Right lobe of liver (tissue), 6 donors: ENCODE results near the gene HADHB. TPM values are rescaled to one million over a fixed set of nuclear protein-coding genes. Genes with fewer than 3 reads are reported as not detected.

Experiments
- ATAC-seq, 4 donors: fragments of 200-7000 bp; cut with Tn5 transposase; one replicate each; pipeline ENCODE4 v1.9.1; 2020; ENCODE audit warnings: mild to moderate bottlenecking in 4 of 4, moderate library complexity in 4 of 4
- DNase-seq, 3 donors: peaks; one replicate each; pipeline ENCODE4 v3.0.0-alpha.2; 2020
- H3K27ac ChIP-seq, 3 donors: fragments of 200-600 bp; one replicate each; pipeline ENCODE4 v1.8.0; 2022
- H3K27me3 ChIP-seq, 2 donors: fragments of 200-600 bp; one replicate each; pipeline ENCODE4 v1.8.0; 2022
- H3K36me3 ChIP-seq, 4 donors: fragments of 200-600 bp; sonication (generic) in 1 of 4; one replicate each; pipeline versions ENCODE4 v1.5.1 to v1.8.0; 2017 to 2022; ENCODE audit warnings: control low read depth in 1 of 4
- H3K4me1 ChIP-seq, 4 donors: fragments of 200-600 bp; sonication (generic) in 1 of 4; one replicate each; pipeline versions ENCODE4 v1.5.1 to v1.8.0; 2017 to 2022; ENCODE audit warnings: control low read depth in 1 of 4
- H3K4me3 ChIP-seq, 3 donors: fragments of 200-600 bp; one replicate each; pipeline ENCODE4 v1.8.0; 2022
- H3K9me3 ChIP-seq, 4 donors: fragments of 200-600 bp; sonication (generic) in 1 of 4; one replicate each; pipeline versions ENCODE4 v1.5.1 to v1.8.0; 2017 to 2022; ENCODE audit warnings: control low read depth in 1 of 4
- POLR2A ChIP-seq: fragments of 450-650 bp; IDR thresholded peaks from one replicate; pipeline ENCODE4 v1.6.1; 2017; ENCODE audit warnings: antibody characterized with exemption, mild to moderate bottlenecking
- WGBS: methylation state at CpG from one replicate; pipeline ENCODE4 v1.1.6; 2018; ENCODE audit warnings: low coverage, low lambda C conversion rate; ENCODE audit not compliant: insufficient coverage; ENCODE audit errors: missing lambda C conversion rate; 5-methylcytosine and 5-hydroxymethylcytosine counted together
- intact Hi-C, 2 donors: fragments of 100-400 bp; cut with DNase I; formaldehyde crosslinking; loops; one replicate each; pipeline versions ENCODE4 v1.11.2 to v1.14.1; 2022
- total RNA-seq, 6 experiments: library from RNA; depleted of rRNA in 2 of 6; stranded (reverse); fragments of >200 nt in 2 of 6; fragmentation: NEBNext Ultra II Directional in 3 of 6; extraction: Animal tissue kit (Norgen Biotek cat#: 25700) in 3 of 6; gene quantifications; one replicate each; pipeline versions ENCODE4 v1.1.0 to v1.2.4, GENCODE V29; 2016 to 2023
- TF ChIP-seq, protein P1 (sequence below), 4 donors: fragments of 200-600 bp in 3 of 4; fragments of 450-650 bp in 1 of 4; IDR thresholded peaks; one replicate each; pipeline versions ENCODE4 v1.5.1 to v1.8.0; 2016 to 2022; ENCODE audit warnings: antibody characterized with exemption in 4 of 4, mild to moderate bottlenecking in 2 of 4
- donor health status: DM: no; HTN: yes; CAD: no.
- donor health status: DM: no; HTN: no; CAD: no.
- donor health status: DM: no; HTN: no; CAD: no.
- donor health status: DM: no; HTN: yes; CAD: no.
- donor health status: DM: no; HTN: yes; CAD: no.

Gene HADHB
- total RNA-seq, 6 experiments from 2014 or later, result 129 to 295 (median 219) TPM

DNA sequence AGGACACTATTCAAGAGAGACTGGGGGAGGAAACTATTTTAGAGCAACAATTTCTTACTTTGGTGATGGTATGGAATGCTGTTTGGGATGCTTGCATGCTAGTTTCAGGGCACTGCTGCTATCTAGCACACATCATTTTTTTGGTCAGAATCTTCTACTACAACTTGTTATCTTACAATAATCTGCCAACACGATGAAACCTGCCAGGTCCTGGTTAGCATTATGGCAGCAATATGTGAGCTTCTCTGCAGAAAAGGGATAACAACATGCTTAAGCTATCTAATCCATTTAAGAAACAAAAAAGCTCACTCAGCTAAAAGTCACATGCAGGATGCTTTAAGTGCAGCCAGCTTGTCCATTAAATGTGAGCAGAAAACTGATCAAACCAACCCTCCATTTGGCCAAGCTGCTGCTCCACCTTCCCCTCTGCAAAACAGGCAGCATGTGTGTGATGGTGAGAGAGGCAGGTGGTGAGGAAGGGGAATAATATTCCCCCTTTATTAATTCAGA, 41.7 kb upstream of the HADHB start:
- ATAC-seq, result no peak
- no peaks in the 10 kb centered on the region for H3K9me3 ChIP-seq
- no peak overlapping the region for H3K4me3 ChIP-seq
- 27% methylated on average over 1 of the region's 1 CpG for WGBS
- TF ChIP-seq, protein P1, sequence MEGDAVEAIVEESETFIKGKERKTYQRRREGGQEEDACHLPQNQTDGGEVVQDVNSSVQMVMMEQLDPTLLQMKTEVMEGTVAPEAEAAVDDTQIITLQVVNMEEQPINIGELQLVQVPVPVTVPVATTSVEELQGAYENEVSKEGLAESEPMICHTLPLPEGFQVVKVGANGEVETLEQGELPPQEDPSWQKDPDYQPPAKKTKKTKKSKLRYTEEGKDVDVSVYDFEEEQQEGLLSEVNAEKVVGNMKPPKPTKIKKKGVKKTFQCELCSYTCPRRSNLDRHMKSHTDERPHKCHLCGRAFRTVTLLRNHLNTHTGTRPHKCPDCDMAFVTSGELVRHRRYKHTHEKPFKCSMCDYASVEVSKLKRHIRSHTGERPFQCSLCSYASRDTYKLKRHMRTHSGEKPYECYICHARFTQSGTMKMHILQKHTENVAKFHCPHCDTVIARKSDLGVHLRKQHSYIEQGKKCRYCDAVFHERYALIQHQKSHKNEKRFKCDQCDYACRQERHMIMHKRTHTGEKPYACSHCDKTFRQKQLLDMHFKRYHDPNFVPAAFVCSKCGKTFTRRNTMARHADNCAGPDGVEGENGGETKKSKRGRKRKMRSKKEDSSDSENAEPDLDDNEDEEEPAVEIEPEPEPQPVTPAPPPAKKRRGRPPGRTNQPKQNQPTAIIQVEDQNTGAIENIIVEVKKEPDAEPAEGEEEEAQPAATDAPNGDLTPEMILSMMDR (IDR thresholded peaks at IDR 0.05), result no peak
- no peak for TF ChIP-seq POLR2A
- H3K27me3 ChIP-seq, result no peaks in the 10 kb centered on the region
- no peak overlapping the region for H3K27ac ChIP-seq
- intact Hi-C loops, result no loop called here
- peaks cover 7 to 85% (median 38%) of the 10 kb centered on the region in 4 donors for H3K36me3 ChIP-seq
- H3K4me1 ChIP-seq, result no peaks in the 10 kb centered on the region
- no peak for DNase-seq

DNA sequence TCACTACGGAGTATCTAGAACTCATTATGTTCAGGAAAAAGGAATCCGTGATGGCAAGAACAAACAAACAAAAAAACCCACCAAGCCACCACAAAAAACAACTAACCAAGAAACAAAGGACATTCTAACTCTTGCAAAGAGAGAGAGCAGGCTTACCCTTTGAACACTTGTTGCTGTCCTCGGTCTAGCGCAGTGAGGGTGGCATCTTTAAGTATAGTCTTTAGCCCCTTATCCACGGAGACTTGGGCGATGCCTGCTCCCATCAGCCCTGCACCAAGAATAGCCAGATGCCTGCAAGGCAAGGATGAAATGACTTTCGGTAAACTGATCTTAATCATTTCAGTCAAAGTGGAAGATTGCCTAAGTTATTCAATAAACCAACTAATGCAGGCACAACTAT, 40.8 kb upstream of the HADHB start:
- Histone ChIP-seq H3K27me3 (no peaks in the 10 kb centered on the region), H3K27ac (no peak overlapping the region), H3K9me3 (no peaks in the 10 kb centered on the region), H3K36me3 (peaks cover 7 to 87% (median 35%) of the 10 kb centered on the region in 4 donors), H3K4me3 (no peak overlapping the region), H3K4me1 (no peaks in the 10 kb centered on the region)
- 98% methylated on average over 7 of the region's 7 CpGs for WGBS
- TF ChIP-seq, protein P1 (IDR thresholded peaks at IDR 0.05), result no peak
- TF ChIP-seq POLR2A, result no peak
- intact Hi-C loops, result no loop called here
- DNase-seq (no peak), ATAC-seq (no peak)

DNA sequence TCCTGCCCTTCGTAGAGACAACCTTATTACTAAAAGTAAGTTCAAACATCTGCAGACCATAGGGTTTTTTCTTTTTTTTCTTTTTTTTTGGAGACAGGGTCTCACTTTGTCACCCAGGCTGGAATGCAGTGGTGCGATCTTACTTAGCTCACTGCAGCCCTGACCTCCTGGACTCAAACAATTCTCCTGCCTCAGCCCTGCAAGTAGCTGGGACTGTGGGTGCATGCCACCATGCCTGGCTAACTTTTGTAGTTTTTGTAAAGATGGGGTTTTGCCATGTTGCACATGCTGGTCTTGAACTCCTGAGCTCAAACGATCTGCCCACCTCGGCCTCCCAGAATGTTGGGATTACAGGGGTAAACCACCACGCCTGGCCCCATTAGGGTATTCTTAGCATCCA, 32.7 kb upstream of the HADHB start:
- Histone ChIP-seq H3K4me1 (no peaks in the 10 kb centered on the region), H3K9me3 (no peaks in the 10 kb centered on the region), H3K27ac (no peak overlapping the region), H3K4me3 (no peak overlapping the region), H3K27me3 (no peaks in the 10 kb centered on the region), H3K36me3 (peaks cover 0 to 94% (median 41%) of the 10 kb centered on the region in 4 donors)
- ATAC-seq, result no peak
- intact Hi-C loops, result no loop called here
- no peak for DNase-seq
- no peak for TF ChIP-seq POLR2A
- TF ChIP-seq, protein P1 (IDR thresholded peaks at IDR 0.05), result no peak
- 83% methylated on average over 5 of the region's 5 CpGs for WGBS

DNA sequence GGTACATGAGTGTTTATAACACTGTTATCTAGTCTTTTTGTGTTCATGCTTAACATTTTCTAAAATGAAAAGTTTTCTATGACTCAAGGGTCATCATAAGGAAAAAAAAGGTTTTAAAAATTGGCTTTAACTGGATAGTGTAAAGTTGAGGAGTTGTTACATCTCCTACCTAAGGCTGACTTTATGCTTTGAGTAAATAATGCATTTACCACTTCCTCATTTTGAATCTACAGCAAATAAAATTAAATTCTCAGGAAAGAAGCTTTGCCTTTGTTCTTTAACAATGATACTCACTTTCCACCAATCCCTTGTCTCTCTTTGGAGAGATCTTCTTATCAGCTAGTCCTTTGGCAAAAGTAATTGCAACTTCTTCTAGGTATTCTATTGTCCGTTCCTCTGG, 30.0 kb upstream of the HADHB start:
- TF ChIP-seq, protein P1 (IDR thresholded peaks at IDR 0.05), result no peak
- no peak for TF ChIP-seq POLR2A
- intact Hi-C loops, result no loop called here

DNA sequence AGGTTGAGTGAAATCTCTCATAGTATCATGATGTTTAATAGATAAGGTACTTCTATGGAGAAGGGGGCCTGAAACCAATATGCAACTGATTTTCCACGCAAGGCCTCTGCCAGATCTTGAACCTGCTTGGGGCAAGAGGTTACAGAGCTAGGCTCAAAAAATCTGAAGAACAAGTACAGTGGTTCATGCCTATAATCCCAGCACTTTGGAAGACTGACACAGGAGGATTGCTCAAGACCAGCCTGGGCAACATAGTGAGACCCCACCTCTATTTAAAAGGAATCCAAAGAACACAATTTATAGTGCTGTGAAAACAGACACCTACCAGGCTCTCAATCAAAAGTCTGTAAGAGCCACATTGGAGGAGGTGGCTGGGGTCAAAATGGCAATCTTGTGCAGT, 28.9 kb upstream of the HADHB start:
- peaks cover 5 to 75% (median 42%) of the 10 kb centered on the region in 4 donors for H3K36me3 ChIP-seq
- no peak overlapping the region for H3K4me3 ChIP-seq
- ATAC-seq (no peak), DNase-seq (no peak)
- H3K27me3 ChIP-seq, result no peaks in the 10 kb centered on the region
- no peak overlapping the region for H3K27ac ChIP-seq
- intact Hi-C loops, result no loop called here
- no peaks in the 10 kb centered on the region for H3K9me3 ChIP-seq
- 83% methylated on average over 1 of the region's 1 CpG for WGBS
- no peaks in the 10 kb centered on the region for H3K4me1 ChIP-seq
- TF ChIP-seq, protein P1 (IDR thresholded peaks at IDR 0.05), result no peak
- TF ChIP-seq POLR2A, result no peak

More for the DNA sequence above, 30.0 kb upstream of the HADHB start:
- H3K27ac ChIP-seq, result no peak overlapping the region
- no peak for DNase-seq
- no peaks in the 10 kb centered on the region for H3K27me3 ChIP-seq
- H3K4me1 ChIP-seq, result no peaks in the 10 kb centered on the region
- H3K4me3 ChIP-seq, result no peak overlapping the region
- peaks cover 5 to 79% (median 46%) of the 10 kb centered on the region in 4 donors for H3K36me3 ChIP-seq
- no peaks in the 10 kb centered on the region for H3K9me3 ChIP-seq
- ATAC-seq, result no peak
- 86% methylated on average over 1 of the region's 1 CpG for WGBS
